Activated CD4-positive, CD25-positive, alpha-beta regulatory T cell treated with anti-CD3 and anti-CD28 coated beads, Interleukin-2, amount 50 U/mL, for 72 hours (primary cell): ENCODE data around the gene GET4.
"Not testable (repeated sequence)": the region's sequence is repeated elsewhere in the genome, so short reads cannot be mapped to it uniquely, and the experiment has no call there.

Experiments used
- DNase-seq: peaks from one replicate; pipeline ENCODE4 v3.0.0; 2021

Gene GET4

DNA sequence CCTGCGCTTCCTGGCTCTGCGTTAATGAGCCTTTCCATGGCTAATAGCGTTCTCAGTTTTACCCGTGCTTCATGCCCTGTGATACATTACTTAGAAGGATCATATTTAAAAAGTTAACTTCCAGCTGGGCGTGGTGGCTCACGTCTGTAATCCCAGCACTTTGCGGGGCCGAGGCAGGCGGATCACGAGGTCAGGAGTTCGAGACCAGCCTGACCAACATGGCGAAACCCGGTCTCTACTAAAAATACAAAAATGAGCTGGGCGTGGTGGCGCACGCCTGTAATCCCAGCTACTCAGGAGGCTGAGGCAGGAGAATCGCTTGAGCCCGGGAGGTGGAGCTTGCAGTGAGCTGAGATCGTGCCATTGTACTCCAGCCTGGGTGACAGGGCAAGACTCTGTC is 3.7 kb upstream of the GET4 start:
- not testable (repeated sequence) for DNase-seq

DNA sequence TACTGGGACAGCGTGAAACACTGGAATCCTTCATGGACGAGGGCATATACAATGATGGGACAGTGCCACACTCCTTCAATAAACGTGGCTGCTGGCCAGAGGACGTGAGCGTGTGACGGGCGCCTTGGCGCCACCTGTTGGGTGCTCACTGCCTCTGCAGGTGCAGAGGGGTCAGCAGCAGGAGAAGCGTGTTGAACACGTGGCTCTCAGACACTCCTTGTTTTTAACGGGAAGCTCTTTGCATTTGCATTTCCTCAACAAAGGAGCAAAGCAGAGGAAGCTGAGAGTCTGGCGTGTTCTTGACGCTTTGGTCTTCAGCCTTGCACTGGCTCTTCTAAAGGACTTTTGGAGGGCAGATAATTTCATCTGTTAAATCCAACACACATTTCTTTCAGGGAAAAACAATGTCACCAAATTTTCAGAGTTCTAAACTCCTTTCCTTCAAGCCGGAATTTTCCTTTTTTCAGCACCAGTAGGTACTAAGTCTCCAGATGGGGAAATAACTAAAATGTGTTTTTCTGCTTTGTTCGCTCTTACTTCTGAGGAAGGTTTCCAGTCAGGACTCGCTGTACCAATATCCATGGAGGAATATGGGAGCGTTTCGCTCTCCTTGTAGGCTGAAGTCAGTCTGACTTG is 2.9 kb upstream of the GET4 start:
- peak; percentile 67 for DNase-seq

DNA sequence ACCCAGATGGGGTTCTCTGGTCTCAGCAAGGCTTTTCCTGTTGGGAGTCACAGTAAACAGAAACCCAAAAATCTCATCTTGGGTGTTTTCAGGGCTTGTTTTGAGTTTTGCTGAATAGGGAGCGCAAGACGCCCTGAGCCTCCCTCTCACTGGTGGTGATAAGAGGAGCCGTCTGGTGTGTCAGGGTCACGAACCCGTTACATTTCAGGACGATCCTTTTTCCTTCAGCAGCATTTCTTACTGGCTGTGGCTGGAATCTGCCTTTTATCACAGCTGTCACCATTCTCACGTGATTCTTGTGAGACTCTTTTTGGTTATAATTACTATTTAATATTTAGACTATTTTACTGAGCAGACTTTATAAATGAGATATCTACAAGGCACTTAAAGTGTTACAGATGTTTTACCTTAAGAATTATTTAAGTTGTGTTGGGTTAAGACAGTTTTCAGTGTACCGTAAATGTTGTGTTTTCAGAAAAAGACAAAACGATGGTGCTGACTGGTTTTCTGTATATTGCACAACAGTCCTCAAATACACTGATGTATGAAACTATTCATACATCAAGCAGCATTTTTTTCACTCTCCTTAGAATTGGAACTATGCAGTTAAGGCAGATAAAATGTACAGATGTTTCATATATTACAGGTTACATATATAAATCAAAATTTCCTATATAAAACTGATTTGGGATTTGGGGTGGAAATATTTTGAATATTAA is 2.2 kb upstream of the GET4 start:
- no peak for DNase-seq

DNA sequence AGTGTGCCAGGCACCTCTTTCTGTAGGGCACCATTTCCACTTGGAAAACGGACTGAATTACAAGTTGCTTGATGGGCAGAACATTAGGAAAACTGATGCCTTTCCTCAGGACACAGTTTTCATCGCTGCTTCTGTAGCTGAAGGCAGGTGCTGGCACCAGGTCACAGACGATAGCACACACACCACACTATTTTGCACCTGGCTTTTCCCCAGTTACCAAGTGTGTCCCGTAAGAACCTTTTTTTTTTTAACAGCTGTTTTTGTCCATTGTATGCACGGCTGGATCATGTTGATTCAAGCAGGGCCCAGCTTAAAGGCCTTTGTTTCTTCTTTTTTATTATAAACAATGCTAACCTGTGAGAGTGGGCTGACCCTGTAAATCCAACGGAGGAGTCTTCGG is 1.3 kb upstream of the GET4 start:
- no peak for DNase-seq

DNA sequence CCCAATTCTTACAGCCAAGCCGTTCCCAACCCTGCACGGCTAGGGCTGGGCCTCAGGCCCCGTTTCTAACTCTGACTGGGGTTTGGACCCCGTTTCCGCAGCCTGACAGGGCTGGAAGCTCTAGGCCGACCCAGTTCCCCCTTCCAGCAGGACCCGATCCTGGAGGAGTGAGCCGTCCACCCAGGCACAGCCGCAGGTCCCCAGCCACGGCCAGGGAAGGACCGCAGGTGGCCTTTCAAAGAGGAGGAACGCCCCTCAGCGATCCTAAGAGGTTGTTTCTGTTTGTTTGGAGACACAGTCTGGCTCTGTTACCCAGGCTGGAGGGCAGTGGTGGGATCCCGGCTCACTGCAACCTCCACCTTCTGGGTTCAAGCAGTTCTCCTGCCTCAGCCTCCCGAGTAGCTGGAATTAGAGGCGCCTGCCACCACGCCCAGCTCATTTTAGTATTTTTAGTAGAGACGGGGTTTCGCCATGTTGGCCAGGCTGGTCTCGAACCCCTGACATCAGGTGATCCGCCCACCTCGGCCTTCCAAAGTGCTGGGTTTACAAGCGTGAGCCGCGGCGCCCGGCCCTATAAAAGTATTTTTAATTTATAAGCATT is 778 bp upstream of the GET4 start:
- DNase-seq: no peak

DNA sequence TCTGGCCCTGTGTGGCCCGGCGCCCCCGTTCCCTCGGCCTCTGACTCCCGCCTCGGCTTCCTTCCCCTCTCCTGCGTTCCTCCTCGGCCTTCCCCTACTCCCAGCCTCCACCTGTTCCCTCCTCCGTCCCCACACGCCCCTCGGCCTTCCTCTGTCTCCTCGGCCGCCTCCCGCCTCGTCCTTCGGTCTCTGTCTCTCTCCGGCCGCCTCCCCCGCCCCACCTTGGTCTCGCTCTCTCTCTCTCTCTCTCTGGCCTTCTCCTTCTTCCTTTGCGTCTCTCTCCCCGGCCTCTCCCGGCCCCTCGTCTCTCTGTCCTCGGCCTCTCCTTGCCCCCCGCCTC is 588 bp downstream of the GET4 start:
- DNase-seq: no peak

DNA sequence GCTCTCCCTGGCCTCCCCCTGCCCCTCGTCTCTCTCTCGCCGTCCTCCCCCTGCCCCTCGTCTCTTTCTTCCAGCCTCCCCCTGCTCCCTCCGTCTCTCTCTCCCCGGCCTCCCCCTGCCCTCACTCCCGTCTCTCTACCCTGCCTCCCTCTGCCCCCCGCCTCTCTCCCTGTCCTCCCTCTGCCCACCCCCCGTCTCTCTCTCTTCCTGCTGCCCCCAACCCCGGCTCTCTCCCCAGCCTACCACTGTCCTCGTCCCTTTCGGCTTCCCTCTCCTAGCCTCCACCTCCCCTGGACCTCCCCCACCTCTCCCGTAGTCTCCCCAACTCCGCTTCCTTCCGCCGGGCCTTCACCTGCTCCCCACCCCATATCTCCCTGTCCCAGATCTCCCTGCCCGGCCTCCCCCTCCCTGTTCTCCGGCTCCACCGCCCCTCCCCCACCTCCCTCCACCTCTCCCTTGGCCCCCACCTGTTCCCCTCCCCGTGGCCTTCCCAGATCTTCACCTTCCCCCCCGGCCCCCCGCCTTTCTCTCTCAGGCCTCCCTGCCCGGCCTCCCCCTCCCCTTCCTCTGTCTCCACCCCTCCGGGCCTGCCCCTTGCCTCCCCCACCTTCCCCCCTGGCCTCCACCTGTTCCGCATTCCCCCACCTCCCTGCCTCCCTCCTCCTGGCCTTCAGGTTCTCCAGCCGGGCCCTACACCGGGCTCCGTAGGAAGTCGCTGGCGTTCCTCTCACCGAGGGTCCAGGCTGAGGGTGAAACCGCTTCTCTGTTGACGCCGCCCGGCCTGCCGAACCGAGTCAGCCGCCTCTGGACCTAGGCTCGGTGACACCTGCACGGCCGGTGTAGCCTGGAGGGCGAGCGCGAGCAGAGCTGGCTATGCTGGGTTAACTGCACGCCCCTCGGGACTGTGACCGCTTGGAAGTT is 1.2 kb downstream of the GET4 start:
- DNase-seq: no peak

DNA sequence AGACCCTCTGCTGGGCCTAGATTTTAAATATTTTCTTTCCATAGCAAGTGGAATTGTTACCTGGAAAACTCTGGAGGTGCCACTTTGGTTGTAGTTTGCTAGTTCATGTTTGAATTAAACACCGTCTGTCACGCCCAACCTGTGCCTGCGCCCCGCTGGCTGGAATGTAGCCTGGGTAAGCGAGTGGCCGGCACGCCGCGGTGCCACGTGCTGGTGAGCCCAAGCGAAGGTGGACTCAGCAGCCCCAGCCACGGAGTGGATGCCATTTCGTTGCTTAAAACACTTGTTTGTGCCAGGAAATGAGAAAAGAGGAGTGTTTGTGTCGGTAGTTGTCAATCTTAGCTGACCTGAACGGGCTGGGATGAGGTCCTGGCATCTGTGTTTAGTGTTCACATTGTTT is 2.7 kb downstream of the GET4 start:
- DNase-seq: no peak

DNA sequence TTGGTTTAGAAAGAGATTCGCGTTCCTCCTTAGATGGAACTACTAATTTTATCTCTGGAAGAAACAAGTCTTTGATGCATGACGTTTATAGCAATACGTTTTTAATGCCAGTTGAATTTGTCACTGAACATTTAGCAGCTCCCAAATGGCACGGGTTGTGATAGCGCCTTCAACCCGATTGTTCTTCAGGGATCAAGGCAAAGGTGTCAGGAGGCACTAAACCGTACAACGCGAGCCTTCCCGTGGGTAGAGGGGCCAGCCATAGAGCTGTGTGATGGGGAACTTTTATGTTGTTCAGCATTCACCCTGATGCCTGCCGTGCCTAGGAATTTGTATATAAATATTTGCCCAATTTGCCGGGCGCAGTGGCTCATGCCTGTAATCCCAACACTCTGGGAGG is 3.4 kb downstream of the GET4 start:
- DNase-seq: no peak

DNA sequence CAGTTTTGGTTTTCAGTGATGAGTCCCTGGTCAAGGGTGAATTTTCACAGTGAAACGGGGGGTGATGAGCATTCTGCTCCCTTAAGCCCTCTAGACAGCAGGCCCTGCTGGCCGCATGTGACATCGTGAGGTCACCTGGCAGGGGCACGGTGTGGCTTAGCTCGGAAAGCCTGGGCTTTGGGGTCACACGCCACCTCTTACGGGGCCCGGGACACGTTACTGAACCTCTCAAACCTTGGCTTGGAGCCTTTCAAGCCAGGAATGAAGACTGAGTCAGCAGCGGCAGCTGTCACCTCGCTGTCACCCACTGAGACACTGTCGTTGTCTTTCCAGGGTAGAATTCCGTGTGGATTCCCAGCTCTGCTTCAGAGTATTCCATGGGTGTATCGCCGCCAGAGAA is 4.1 kb downstream of the GET4 start:
- DNase-seq: no peak

DNA sequence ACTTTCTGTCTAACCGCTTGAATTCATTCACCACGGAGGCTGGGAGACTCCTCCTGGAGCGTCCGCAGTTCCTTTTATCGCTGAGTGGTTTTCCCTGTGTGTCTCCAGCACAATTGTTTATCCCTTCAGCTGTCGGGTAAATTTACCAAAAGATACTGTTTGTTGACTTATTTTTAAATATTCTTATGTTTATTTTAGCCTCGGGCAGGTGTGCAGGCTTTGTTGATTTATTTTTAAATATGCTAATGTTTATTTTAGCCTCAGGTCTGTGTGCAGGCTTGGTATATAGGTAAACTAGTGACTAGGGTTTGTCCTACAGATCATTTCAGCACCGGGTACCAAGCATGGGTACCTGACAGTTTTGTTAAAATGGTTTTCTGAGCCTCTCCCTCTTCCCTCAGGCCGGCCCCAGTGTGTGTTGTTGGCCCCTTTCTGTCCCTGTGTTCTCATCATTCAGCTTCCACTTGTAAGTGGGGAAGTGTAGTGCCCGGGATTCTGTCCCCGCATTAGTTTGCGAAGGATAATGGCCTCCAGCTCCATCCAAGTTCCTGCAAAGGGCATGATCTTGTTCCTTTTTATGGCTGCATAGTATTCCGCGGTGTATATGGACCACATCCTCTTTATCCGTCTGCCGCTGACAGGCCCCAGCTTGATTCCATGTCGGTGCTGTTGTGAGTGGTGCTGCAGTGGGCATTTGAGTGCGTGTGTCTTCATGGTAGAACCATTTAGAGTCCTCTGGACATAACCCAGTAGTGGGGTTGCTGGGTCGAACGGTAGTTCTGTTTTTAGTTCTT is 5.3 kb downstream of the GET4 start:
- no peak for DNase-seq

DNA sequence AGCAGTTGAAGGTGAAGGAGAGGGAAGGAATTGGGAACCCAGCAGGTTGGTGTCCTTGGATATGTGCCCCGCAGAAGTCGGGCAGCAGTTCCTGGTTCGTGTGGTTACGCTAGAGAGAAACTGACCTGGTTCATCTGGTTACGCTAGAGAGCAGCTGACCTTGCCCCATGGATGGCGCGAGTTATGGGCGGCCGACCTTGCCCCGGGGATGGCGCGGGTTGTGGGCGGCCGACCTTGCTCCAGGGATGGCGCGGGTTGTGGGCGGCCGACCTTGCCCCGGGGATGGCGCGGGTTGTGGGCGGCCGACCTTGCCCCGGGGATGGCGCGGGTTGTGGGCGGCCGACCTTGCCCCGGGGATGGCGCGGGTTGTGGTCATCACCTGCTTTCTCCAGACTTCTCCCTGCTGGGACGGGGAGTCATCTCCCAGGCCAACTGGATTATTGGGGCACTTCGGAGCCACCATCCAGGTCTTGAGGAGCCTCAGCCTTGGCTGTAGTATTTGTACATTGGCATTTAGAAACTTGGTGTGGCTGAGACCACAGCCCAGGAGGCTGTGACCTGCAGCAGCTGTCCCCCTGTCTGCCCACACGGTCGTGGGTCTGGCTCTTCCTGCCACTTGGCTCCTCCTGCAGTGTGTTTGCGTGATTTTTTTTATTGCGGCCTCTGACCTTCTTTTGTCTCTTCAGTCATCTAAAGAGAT is 6.1 kb downstream of the GET4 start:
- no peak for DNase-seq

DNA sequence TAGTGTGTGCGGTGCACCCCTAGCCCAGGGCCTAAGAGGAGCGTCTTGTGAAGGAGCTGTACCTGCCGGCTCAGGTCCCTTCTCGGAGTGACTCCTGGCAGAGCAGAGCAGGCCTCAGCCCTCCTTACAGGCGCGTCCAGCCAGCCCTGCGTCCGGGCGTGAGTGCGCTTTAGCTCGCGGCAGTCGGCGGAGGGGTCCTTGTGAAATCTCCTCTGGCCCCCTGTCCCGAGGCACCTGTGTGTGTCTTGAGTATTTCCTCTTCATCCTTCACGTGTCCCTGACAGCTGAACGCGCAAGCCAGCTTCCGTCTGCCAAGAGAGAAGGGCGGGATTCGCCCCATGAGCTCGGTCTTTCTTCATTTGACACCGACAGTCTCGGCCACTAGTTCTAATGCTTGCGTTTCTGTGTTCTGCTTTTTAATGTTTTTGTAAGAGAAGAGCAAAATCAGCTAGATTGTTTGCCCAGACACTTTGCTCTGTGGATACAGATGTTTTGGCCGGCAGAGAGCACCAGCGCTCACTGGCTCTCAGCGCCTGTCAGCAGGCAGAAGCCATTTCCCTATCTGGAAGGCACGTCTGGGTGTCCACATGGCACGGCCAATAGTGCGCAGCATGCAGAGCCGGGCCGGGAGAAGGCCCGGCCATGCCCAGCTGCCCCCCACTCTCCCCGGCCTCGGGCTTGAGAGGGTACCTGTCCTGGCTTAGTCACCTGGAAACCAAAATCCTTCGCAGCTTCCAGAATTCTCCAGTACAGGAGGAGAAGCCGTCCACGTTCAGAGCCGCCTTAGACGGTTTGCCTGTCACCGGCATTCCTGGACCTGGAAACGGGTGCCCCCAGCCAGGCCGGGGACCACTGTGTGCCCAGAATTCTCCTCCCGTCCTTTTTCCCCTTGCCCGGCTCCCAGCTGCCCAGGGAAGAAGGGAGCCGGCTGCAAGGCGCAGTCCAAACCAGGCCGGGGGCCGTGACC is 7.0 kb downstream of the GET4 start:
- DNase-seq: no peak

DNA sequence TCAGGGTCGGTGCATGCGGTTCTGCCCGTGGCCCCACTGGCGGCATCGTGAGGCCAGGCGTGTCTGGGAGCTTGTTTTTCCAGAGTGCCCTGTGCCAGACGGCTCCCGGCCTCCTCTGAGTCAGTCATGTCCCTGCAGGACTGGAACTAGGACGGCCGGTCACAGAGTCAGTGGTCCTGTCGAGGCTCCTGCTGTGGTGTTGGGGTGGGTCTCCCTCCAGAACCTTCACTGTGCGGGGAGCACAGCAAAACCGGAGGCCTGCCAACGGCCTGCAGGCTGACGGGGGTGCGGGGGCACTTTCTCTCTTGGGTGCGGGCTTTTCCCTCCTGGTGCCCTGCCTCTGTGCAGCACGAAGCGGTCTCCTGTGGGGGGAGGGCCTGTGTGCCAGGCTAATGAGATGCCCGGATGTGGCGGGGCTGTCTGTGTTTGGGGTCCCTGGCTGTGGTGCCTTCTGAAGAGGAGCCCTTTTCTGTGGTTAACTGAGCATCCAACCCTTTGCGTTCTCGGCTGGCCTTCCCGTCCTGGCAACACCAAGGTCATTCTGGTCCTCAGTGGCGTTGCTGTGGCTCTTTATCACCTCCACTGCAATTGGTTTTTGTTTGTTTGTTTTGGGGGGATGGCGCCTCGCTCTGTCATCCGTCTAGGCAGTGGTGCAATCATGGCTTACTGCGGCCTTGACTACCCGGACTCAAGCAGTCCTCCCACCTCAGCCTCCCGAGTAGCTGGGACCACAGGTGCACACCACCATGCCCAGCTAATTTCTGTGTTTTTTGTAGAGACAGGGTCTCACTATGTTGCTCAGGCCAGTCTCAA is 8.0 kb downstream of the GET4 start:
- DNase-seq: no peak

DNA sequence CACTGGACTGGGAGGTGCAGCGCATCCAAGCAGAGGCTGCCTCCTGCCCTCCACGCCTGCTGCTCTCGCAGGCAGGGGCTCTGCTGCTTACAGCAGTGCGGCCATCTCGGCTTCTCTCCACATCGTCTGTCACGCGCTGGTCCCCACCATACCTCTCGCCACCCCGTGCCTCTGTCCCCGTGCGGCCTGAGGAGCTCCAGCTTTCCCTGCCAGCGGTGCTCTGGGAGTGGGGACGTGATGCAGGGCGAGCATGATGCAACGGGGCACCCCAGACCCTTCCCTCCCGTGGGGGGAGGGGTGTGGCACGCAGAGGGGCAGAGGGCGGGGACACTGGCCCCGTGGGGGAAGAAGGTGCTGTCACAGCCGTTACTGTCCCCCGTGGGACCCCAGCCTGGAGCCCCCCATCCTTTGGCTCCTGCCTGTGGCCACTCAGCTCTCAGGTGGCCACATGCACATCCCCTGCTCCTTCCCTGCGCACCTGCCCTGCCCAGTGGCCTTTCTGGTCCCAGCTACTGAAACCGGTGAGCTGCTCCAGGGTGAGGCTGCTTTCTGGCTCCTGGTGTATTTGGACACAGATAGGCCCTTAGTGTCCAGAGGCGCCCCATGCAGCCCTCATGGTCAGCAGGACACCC is 9.0 kb downstream of the GET4 start:
- DNase-seq: no peak

DNA sequence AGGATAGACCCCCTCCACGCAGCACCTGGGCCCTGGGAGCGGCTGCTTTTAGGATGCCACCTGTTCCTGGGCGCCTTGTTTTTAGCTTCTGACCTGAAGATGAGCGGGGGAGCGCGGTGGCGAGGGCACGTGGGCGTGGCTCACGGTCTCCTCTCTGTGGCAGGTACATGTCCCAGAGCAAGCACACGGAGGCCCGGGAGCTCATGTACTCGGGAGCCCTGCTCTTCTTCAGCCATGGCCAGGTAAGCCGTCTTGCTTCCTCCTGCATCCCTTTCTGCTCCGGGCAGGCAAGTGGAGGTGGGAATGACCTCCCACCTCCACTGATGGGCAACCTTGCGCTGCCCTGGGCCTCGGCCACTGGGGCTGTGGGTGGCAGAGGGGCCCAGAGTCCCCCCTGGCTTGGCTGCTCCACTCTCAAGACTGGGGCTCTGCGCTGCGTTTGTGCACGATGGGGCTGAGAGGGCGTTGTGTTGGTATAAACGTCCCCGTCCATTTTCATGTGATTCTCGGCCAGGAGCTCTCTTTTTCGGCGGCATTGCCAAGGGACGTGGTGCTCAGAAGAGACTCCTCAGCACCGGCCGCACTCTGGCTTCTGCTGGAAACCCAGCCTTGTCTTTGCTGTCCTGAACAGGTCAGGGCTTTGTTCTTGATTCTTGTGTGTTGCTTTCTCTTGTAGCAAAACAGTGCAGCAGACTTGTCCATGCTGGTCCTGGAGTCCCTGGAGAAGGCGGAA is 9.7 kb downstream of the GET4 start:
- no peak for DNase-seq

DNA sequence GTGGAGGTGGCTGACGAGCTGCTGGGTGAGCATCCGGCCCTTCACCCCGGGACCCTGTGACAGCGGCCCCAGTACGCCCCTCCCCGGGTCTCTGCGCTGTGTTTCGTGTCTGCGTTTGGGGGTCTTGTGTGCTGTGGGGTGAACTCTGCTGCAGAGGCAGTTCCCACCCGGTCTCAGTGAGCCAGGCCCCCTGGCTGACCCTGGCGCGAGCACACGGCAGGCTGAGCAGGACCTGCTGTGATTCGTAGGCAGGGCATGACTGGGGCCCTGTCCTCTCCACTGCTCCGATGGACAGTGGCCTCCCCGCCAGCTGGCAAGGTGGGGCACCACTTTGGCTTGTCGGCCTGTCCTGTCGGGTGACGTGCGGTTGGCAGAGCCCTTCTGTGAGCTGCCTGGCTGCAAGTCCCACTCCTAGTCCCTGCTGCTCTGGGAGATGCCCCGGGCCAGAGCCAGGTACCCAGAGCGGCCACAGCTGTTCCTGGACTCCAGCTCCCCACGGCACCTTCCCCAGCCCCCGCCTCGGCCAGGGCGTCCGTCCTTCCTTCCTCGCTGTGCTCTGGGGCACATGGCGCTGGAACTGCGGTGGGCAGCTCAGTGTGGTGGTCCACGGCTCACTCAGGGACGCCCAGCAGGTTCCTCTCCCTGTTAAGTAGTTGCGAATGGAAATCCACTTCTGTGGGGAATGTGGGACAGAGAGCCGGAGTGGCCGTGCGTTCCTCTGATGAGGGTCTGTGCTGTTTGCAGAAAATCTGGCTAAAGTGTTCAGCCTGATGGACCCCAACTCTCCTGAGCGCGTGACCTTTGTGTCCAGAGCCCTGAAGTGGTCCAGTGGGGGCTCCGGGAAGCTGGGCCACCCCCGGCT is 10.5 kb downstream of the GET4 start:
- DNase-seq: no peak

DNA sequence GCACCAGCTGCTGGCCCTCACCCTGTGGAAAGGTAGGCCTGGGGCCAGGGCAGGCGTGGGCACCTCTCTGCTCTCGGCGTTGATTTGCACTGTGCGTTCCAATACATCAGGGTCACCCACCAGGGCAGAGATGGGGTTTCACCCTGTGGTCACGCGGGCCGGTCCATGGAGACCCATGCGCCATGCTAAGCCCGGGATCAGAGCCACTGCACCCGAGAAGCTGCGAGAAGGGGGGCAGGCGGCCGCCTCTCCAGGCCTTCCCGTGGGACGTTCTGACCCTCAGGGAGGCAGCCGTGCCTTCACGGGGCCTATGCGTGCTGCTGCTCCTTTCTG is 11.1 kb downstream of the GET4 start:
- no peak for DNase-seq
